IMR-90 (cell line): ENCODE results near the gene ATG9A. TPM values are rescaled to one million over a fixed set of nuclear protein-coding genes. Genes with fewer than 3 reads are reported as not detected.

Source experiments
- polyA plus RNA-seq, 3 experiments: library from polyadenylated mRNA; depleted of rRNA; stranded (reverse); fragments of >200 nt; gene quantifications; 2 replicates each; pipeline ENCODE4 v1.2.3, GENCODE V29; 2012; ENCODE audit warnings: low replicate concordance in 1 of 3
- total RNA-seq: library from RNA; depleted of rRNA; stranded (reverse); fragments of >200 nt; gene quantifications from 2 replicates; pipeline ENCODE4 v1.2.3, GENCODE V29; 2012
- TF ChIP-seq, protein P1 (sequence below): conservative IDR thresholded peaks from 2 replicates; pipeline ENCODE4 v1.5.1; 2012; ENCODE audit warnings: mild to moderate bottlenecking, low read depth, low read length, improper control_type of control experiment

Gene ATG9A
- total and polyA plus RNA-seq, 2 of the 4 experiments (the other 2 are of a cell fraction) = 35.1 to 58.3 TPM

DNA sequence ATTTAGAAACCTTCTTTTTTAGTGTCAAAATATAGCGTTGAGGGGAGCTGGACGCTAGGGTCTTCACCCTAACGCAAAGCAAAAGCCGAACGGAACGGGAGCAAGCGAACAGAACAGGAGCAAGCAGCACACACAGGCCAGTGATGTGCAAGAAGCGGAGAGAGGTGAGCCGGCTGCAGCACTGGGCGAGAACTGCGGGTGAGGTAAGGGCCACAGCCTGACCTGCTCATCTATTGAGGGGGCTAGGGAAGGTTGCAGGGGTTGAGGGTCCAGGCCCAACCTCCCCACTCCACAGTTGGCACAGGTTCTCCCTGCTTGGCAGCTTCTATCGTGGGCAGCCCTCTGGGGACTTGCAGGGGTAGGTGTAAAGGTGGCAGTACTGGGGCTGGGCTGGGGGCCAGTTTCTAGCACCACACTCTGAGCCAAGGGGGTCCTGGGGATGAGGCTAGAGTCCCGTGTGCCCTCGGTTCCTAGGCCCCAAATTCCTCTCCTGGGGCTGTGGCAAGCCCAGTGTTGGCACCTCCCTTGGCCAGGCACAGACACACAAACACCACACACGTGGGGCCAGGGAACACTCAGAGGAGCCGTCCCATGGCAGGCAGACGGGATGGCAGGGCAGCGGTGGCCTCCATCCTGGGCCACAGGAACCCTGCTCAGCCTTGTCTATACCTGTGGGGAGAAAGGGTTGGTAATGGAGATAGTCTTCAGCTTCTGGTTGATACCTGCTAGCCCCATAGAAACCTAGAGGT is 9.5 kb downstream of the ATG9A start (continued):
- TF ChIP-seq, protein P1, sequence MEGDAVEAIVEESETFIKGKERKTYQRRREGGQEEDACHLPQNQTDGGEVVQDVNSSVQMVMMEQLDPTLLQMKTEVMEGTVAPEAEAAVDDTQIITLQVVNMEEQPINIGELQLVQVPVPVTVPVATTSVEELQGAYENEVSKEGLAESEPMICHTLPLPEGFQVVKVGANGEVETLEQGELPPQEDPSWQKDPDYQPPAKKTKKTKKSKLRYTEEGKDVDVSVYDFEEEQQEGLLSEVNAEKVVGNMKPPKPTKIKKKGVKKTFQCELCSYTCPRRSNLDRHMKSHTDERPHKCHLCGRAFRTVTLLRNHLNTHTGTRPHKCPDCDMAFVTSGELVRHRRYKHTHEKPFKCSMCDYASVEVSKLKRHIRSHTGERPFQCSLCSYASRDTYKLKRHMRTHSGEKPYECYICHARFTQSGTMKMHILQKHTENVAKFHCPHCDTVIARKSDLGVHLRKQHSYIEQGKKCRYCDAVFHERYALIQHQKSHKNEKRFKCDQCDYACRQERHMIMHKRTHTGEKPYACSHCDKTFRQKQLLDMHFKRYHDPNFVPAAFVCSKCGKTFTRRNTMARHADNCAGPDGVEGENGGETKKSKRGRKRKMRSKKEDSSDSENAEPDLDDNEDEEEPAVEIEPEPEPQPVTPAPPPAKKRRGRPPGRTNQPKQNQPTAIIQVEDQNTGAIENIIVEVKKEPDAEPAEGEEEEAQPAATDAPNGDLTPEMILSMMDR = no peak
